HepG2 (cell line): ENCODE data around the gene KDM4E. TPM values are rescaled to one million over a fixed set of nuclear protein-coding genes. Genes with fewer than 3 reads are reported as not detected.
"Not testable (repeated sequence)": the region's sequence is repeated elsewhere in the genome, so short reads cannot be mapped to it uniquely, and the experiment has no call there.

Experiments used
- ATAC-seq: fragments of 200-7000 bp; cut with Tn5 transposase; 3 replicates; pipeline ENCODE4 v1.9.1; 2020; ENCODE audit warnings: mild to moderate bottlenecking, moderate library complexity
- BruUV-seq: library from RNA; stranded (reverse); fragments of 400-500 nt; replicated peaks from 2 replicates; lab custom pipeline; 2021; lab: Mats Ljungman, UMichigan
- CTCF ChIA-PET: fragments of 300-600 bp; formaldehyde crosslinking; extraction: SDS; loops from one replicate; lab custom pipeline; 2021; ENCODE audit warnings: low total read pairs, inconsistent platforms, low intra/inter-chr PET ratio; lab: Yijun Ruan, JAX
- POLR2A ChIA-PET: fragments of 350-600 bp; sonication (Branson Sonifier 250); formaldehyde crosslinking; loops from one replicate; lab custom pipeline; 2020; ENCODE audit warnings: antibody characterized with exemption, inconsistent platforms; lab: Yijun Ruan, JAX
- DNase-seq: peaks from one replicate; pipeline ENCODE4 v3.0.0-alpha.2; 2015; ENCODE audit warnings: low spot score
- FAIRE-seq: peaks from 3 replicates; lab custom pipeline; 2011; peaks lifted over from hg19 to GRCh38; lab: Jason Lieb, UNC
- H2AFZ ChIP-seq: one replicate; pipeline ENCODE4 v1.6.1; 2011; ENCODE audit warnings: low read length, inconsistent platforms
- H3K27ac ChIP-seq: fragments of 300-600 bp; 3 replicates; pipeline ENCODE4 v1.8.0; 2011; ENCODE audit warnings: mixed run types, mild to moderate bottlenecking, mixed read lengths, low read length, inconsistent platforms; ENCODE audit not compliant: insufficient read depth; ENCODE audit errors: extremely low read length
- H3K27me3 ChIP-seq, 2 experiments: fragments of 200-600 bp in 1 of 2; 2 replicates in 1 of 2; 3 replicates in 1 of 2; pipeline versions ENCODE4 v1.6.0 to v1.8.0; 2011; ENCODE audit warnings: low read length in 2 of 2, mild to moderate bottlenecking in 2 of 2, moderate library complexity in 2 of 2, inconsistent platforms in 1 of 2; ENCODE audit not compliant: insufficient read depth in 2 of 2, control insufficient read depth in 1 of 2
- H3K36me3 ChIP-seq, 2 experiments: fragments of 200-600 bp in 1 of 2; replicated peaks in 1 of 2; 2 replicates in 1 of 2; 3 replicates in 1 of 2; pipeline versions ENCODE4 v1.5.1 to v1.8.0; 2011; ENCODE audit warnings: low read length in 2 of 2, inconsistent platforms in 1 of 2; ENCODE audit not compliant: insufficient read depth in 2 of 2, control insufficient read depth in 1 of 2
- H3K4me1 ChIP-seq: 2 replicates; pipeline ENCODE4 v1.5.1; 2012; ENCODE audit warnings: low read length, inconsistent platforms; ENCODE audit not compliant: insufficient read depth
- H3K4me2 ChIP-seq: 2 replicates; pipeline ENCODE4 v1.6.0; 2011; ENCODE audit warnings: low read depth, low read length, inconsistent platforms
- H3K4me3 ChIP-seq, 3 experiments: fragments of 200-600 bp in 1 of 3; sonication (generic), shearing (Covaris generic) in 1 of 3; replicated peaks in 1 of 3; 2 replicates each; pipeline ENCODE4 v1.5.1; 2011 to 2016; ENCODE audit warnings: low read length in 3 of 3, inconsistent platforms in 2 of 3, low read depth in 2 of 3, mild to moderate bottlenecking in 2 of 3, control low read depth in 1 of 3, mixed read lengths in 1 of 3; ENCODE audit not compliant: insufficient read depth in 1 of 3
- H3K79me2 ChIP-seq: one replicate; pipeline ENCODE4 v1.6.1; 2011; ENCODE audit warnings: low read length, inconsistent platforms; ENCODE audit not compliant: insufficient read depth
- H3K9ac ChIP-seq: 2 replicates; pipeline ENCODE4 v1.6.0; 2011; ENCODE audit warnings: mild to moderate bottlenecking, low read depth, low read length, inconsistent platforms; ENCODE audit not compliant: insufficient read depth
- H3K9me3 ChIP-seq: 2 replicates; pipeline ENCODE4 v1.5.1; 2012; ENCODE audit warnings: mild to moderate bottlenecking, low read length
- H4K20me1 ChIP-seq: 2 replicates; pipeline ENCODE4 v1.6.0; 2011; ENCODE audit warnings: inconsistent platforms, mild to moderate bottlenecking, low read length, moderate library complexity; ENCODE audit not compliant: insufficient read depth
- FOXA1 ChIP-seq, 2 experiments: fragments of 450-650 bp in 1 of 2; sonication (generic) in 1 of 2; formaldehyde crosslinking in 1 of 2; IDR thresholded peaks; 2 replicates each; pipeline versions ENCODE4 v1.4.0 to v1.6.1; 2016 to 2020; ENCODE audit warnings: missing genetic modification reagents in 1 of 2
- KAT8 ChIP-seq: IDR thresholded peaks from 2 replicates; pipeline ENCODE4 v1.6.1; 2016; ENCODE audit warnings: missing genetic modification reagents, missing compliant biosample characterization
- MZF1 ChIP-seq: sonication (generic); formaldehyde crosslinking; IDR thresholded peaks from 2 replicates; pipeline ENCODE4 v1.8.1; 2023; ENCODE audit warnings: mild to moderate bottlenecking, missing genetic modification reagents, borderline replicate concordance
- ZFP36L2 ChIP-seq: sonication (generic); formaldehyde crosslinking; IDR thresholded peaks from 2 replicates; pipeline ENCODE4 v1.4.0; 2020; ENCODE audit warnings: missing genetic modification reagents
- ZKSCAN1 ChIP-seq: fragments of 150-350 bp; IDR thresholded peaks from 2 replicates; pipeline ENCODE4 v1.6.1; 2014; ENCODE audit warnings: low read length
- ZNF263 ChIP-seq: sonication (generic); formaldehyde crosslinking; IDR thresholded peaks from 2 replicates; pipeline ENCODE4 v1.4.0; 2020; ENCODE audit warnings: missing genetic modification reagents
- WGBS: methylation state at CpG from one replicate; pipeline ENCODE4 v1.1.6; 2017; ENCODE audit warnings: low lambda C conversion rate; 5-methylcytosine and 5-hydroxymethylcytosine counted together
- in situ Hi-C: cut with HindIII; loops from 2 replicates; pipeline ENCODE4 v1.10.0; 2017; ENCODE audit warnings: low pct_unique_long_range_greater_than_20kb; ENCODE audit not compliant: extremely low pct_ligation_motif_present
- intact Hi-C: fragments of 100-400 bp; cut with micrococcal nuclease; formaldehyde crosslinking; loops from one replicate; pipeline ENCODE4 v1.10.0; 2022; ENCODE audit not compliant: unreplicated experiment
- polyA plus RNA-seq, 8 experiments: library from polyadenylated mRNA; depleted of rRNA in 3 of 8; stranded (reverse) in 7 of 8; unstranded in 1 of 8; fragments of >200 nt; fragmentation: Illumina TruSeq in 4 of 8; extraction: Trizol in 4 of 8; gene quantifications; 2 replicates each; pipeline versions ENCODE4 v1.2.1 to v1.2.3, GENCODE V29; 2011 to 2016; ENCODE audit warnings: low read depth in 4 of 8, missing spikeins in 1 of 8, mixed read lengths in 1 of 8; ENCODE audit not compliant: insufficient read depth in 1 of 8
- total RNA-seq, 5 experiments: library from RNA; depleted of rRNA; stranded (reverse); fragments of >200 nt; fragmentation: Illumina TruSeq; extraction: Trizol; gene quantifications; 2 replicates each; pipeline ENCODE4 v1.2.3, GENCODE V29; 2016; ENCODE audit warnings: low read depth in 1 of 5
- TF ChIP-seq, protein P1 (sequence below): sonication (generic); formaldehyde crosslinking; IDR thresholded peaks from 2 replicates; pipeline ENCODE4 v1.4.0; 2020; ENCODE audit warnings: missing genetic modification reagents
- TF ChIP-seq, protein P2 (sequence below): sonication (generic); formaldehyde crosslinking; IDR thresholded peaks from 2 replicates; pipeline ENCODE4 v1.4.0; 2020; ENCODE audit warnings: missing genetic modification reagents, borderline replicate concordance

The KDM4E gene
- total and polyA plus RNA-seq, 2 of the 13 experiments (the other 11 are each of a cell fraction or from before 2014, with no cell fraction given), result not detected

DNA sequence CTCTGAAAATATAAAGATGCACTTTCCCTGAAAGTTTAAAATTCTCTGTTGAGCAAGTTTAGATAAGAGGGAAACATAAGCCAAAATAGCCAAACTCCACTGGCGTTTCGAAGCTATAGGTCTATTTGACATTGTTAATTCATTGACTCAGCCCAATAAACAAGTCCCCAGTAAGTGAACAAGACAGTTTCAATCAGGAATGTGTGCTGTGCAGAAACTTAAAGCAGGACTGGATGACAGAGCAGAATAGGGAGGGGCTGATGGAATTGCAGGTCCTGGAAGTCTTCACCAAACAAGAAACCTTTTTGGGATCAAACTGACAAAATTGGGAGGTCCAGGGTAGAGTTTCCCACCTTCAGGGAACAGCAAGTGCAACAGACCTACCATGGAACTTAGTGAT lies 8.9 kb upstream of the KDM4E start:
- Histone ChIP-seq H4K20me1 (no peaks in the 10 kb centered on the region), H3K4me1 (no peaks in the 10 kb centered on the region), H3K4me3 (no peak overlapping the region), H3K9me3 (no peaks in the 10 kb centered on the region), H3K79me2 (no peaks in the 10 kb centered on the region), H2AFZ (no peak overlapping the region), H3K4me2 (no peak overlapping the region), H3K36me3 (no peaks in the 10 kb centered on the region), H3K27ac (no peak overlapping the region), H3K9ac (no peak overlapping the region), H3K27me3 (peaks cover 3 to 11% of the 10 kb centered on the region in 2 experiments; a peak in 2 of 5 replicates)
- ATAC-seq (no peak), DNase-seq (no peak), FAIRE-seq (no peak)
- CTCF ChIA-PET, result no interaction called here
- TF ChIP-seq KAT8 (CRISPR knock-in tag), result no peak
- TF ChIP-seq FOXA1 (IDR thresholded peaks at IDR 0.05), result no peak
- TF ChIP-seq FOXA1 (CRISPR knock-in tag; IDR thresholded peaks at IDR 0.05), result no peak
- no peak for TF ChIP-seq ZNF263
- TF ChIP-seq MZF1 (CRISPR knock-in tag), result no peak
- TF ChIP-seq ZFP36L2 (CRISPR knock-in tag), result no peak
- TF ChIP-seq, protein P1, sequence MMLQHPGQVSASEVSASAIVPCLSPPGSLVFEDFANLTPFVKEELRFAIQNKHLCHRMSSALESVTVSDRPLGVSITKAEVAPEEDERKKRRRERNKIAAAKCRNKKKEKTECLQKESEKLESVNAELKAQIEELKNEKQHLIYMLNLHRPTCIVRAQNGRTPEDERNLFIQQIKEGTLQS (CRISPR knock-in tag), result no peak
- no peak for TF ChIP-seq ZKSCAN1
- TF ChIP-seq, protein P2, sequence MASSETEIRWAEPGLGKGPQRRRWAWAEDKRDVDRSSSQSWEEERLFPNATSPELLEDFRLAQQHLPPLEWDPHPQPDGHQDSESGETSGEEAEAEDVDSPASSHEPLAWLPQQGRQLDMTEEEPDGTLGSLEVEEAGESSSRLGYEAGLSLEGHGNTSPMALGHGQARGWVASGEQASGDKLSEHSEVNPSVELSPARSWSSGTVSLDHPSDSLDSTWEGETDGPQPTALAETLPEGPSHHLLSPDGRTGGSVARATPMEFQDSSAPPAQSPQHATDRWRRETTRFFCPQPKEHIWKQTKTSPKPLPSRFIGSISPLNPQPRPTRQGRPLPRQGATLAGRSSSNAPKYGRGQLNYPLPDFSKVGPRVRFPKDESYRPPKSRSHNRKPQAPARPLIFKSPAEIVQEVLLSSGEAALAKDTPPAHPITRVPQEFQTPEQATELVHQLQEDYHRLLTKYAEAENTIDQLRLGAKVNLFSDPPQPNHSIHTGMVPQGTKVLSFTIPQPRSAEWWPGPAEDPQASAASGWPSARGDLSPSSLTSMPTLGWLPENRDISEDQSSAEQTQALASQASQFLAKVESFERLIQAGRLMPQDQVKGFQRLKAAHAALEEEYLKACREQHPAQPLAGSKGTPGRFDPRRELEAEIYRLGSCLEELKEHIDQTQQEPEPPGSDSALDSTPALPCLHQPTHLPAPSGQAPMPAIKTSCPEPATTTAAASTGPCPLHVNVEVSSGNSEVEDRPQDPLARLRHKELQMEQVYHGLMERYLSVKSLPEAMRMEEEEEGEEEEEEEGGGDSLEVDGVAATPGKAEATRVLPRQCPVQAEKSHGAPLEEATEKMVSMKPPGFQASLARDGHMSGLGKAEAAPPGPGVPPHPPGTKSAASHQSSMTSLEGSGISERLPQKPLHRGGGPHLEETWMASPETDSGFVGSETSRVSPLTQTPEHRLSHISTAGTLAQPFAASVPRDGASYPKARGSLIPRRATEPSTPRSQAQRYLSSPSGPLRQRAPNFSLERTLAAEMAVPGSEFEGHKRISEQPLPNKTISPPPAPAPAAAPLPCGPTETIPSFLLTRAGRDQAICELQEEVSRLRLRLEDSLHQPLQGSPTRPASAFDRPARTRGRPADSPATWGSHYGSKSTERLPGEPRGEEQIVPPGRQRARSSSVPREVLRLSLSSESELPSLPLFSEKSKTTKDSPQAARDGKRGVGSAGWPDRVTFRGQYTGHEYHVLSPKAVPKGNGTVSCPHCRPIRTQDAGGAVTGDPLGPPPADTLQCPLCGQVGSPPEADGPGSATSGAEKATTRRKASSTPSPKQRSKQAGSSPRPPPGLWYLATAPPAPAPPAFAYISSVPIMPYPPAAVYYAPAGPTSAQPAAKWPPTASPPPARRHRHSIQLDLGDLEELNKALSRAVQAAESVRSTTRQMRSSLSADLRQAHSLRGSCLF, result no peak
- WGBS, result 2% methylated on average over 2 of the region's 2 CpGs
- intact Hi-C loops (no loop called here), in situ Hi-C loops (no loop called here)
- no TSS peak for BruUV-seq
- POLR2A ChIA-PET, result no interaction called here

DNA sequence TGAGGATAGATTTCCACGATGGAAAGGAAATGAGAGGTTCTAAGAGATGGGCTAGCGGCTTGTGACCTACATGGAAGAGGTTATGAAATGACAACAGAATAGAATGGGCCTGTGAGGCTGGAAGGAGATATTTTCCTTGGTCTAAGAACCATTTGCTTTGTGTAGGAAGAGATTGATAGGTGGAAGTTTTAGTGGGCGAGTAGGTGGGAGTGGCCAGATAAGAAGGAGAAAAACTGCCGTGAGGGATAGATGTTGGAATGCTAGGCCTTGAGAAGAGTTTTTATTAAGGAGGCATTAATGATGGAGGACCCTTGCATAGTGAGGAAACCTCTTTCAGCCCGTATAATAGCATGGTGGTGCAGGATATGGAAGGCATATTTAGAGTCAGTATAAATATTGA lies 3.6 kb upstream of the KDM4E start:
- H3K9me3 ChIP-seq, CTCF ChIA-PET, ATAC-seq, H3K9ac ChIP-seq, H3K4me2 ChIP-seq, H3K27me3 ChIP-seq, H3K4me3 ChIP-seq, H3K4me1 ChIP-seq, DNase-seq, in situ Hi-C loops, FAIRE-seq, H4K20me1 ChIP-seq, H2AFZ ChIP-seq, H3K79me2 ChIP-seq, BruUV-seq, intact Hi-C loops, H3K36me3 ChIP-seq, POLR2A ChIA-PET, H3K27ac ChIP-seq: not testable (repeated sequence)
- WGBS, result 10% methylated on average over 5 of the region's 5 CpGs

DNA sequence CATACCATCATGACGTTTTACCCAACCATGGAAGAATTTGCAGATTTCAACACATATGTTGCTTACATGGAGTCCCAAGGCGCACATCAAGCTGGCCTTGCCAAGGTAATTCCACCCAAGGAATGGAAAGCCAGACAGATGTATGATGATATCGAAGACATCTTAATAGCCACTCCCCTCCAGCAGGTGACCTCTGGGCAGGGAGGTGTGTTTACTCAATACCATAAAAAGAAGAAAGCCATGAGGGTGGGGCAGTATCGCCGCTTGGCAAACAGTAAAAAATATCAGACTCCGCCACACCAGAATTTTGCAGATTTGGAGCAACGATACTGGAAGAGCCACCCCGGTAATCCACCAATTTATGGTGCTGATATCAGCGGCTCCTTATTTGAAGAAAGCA lies 536 bp downstream of the KDM4E start:
- WGBS, result 46% methylated on average over 6 of the region's 9 CpGs
- in situ Hi-C loops, FAIRE-seq, CTCF ChIA-PET, ATAC-seq, BruUV-seq, intact Hi-C loops, H3K9me3 ChIP-seq, H4K20me1 ChIP-seq, H2AFZ ChIP-seq, H3K27ac ChIP-seq, H3K9ac ChIP-seq, H3K4me3 ChIP-seq, H3K36me3 ChIP-seq, H3K79me2 ChIP-seq, H3K27me3 ChIP-seq, DNase-seq, H3K4me1 ChIP-seq, POLR2A ChIA-PET, H3K4me2 ChIP-seq: not testable (repeated sequence)
